Measurements from ENCODE around the gene KCNG3. TPM values are rescaled to one million over a fixed set of nuclear protein-coding genes. Genes with fewer than 3 reads are reported as not detected.
"Not testable (repeated sequence)": the region's sequence is repeated elsewhere in the genome, so short reads cannot be mapped to it uniquely, and the experiment has no call there.

The KCNG3 gene
- total RNA-seq, 2 experiments from 2014 or later: 0.04 to 0.12 TPM

DNA sequence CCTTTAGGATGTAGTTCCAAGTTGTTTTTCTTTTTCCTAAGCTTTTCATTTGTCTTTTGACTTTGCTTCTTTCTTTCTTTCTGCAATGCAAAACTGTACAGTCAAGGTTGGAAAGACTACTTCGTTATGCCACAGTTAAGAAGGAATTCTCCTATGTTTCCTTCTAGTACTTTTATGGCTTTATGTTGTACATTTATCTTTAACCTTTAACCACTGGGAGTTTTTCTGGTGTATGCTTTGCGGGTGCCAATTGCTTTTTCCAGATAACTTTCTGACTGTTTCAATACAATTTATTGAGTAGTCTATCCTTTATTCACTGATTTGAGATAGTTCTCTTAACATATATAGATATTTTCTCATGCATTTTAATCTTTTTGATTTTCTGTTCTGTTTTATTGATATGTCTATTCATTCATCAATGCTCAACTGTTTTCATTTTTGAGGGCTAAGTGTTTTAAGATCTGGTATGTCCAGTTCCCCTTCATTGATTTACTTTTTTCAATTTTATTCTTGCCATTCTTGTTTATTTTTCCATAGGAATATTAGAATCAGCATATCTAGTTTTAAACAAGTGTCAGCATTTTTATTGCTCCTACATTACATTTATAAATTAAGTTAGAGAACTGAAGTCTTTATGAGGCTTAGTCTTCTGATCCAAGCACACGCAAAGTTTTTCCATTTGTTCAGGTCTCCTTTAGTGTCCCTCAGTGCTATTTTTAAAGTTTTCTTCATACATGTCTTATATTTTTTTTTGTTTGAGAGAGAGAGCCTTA lies 82.9 kb downstream of the KCNG3 start:
- H3K36me3 Mint-ChIP-seq (ENCODE audit: low read depth): peaks cover 2% of the 10 kb centered on the region
- no peak overlapping the region for H3K4me3 Mint-ChIP-seq
- POLR2A ChIA-PET: no interaction called here
- CTCF ChIA-PET: interaction anchor here (1.3 kb wide), 1 partner anchor 10 kb away, joined by 4 read pairs; no protein-coding TSS in a partner anchor
- DNase-seq: no peak
- H3K4me1 Mint-ChIP-seq: no peaks in the 10 kb centered on the region
- peaks cover 22% of the 10 kb centered on the region for H3K9me3 Mint-ChIP-seq
- no peak overlapping the region for H3K27ac Mint-ChIP-seq
- H3K27me3 Mint-ChIP-seq: peaks cover 2% of the 10 kb centered on the region

DNA sequence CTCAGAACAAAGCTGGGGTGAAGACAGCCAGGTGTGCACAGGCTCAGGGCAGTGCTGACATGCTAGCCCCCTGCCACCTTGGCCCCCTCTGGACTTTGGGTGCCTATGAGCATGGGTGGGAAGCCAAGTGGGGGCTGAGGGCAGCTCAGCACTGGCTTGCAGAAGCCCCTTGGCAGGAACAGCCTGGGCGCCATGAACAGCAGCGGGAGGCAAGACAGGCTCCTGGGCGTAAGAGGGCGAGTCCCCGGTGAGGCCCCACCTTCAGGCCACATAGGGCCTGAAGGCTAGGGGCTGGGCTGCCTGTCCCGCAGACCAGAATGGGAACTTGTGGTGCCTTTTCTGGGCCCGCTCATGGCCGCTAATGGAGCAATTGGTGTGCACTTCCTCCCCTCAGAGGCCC lies 85.8 kb downstream of the KCNG3 start:
- CTCF ChIA-PET: interaction anchor here (1.2 kb wide), 1 partner anchor 14 kb away, joined by 3 read pairs; no protein-coding TSS in a partner anchor
- H3K27me3 Mint-ChIP-seq: no peaks in the 10 kb centered on the region

DNA sequence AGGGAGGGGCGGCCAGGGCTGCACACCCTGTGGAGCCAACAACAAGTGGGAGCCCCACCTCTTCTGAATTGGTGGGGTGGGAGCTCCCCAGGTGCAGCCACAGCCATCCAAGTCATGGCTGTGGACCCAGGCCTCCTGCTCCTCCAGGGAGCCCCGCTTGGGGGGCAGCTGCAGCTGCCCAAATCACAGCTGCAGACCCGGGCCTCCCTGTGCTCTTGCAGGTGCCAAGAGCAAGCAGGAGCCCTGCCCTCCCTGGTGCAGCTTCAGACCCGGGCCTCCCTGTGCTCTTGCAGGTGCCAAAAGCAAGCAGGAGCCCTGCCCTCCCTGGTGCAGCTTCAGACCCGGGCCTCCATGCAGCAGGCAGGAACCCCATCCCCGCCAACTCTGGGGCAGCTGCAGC lies 86.3 kb downstream of the KCNG3 start:
- ChIA-PET POLR2A (no interaction called here), CTCF (interaction anchor here (1.2 kb wide), 1 partner anchor 15 kb away, joined by 3 read pairs; no protein-coding TSS in a partner anchor)
- H3K36me3 Mint-ChIP-seq (ENCODE audit: low read depth): no peaks in the 10 kb centered on the region
- no peak for DNase-seq
- no peak overlapping the region for H3K27ac Mint-ChIP-seq
- H3K27me3 Mint-ChIP-seq: no peaks in the 10 kb centered on the region
- H3K9me3 Mint-ChIP-seq: no peaks in the 10 kb centered on the region
- no peaks in the 10 kb centered on the region for H3K4me1 Mint-ChIP-seq
- no peak overlapping the region for H3K4me3 Mint-ChIP-seq

More for the DNA sequence above, 85.8 kb downstream of the KCNG3 start:
- no peak overlapping the region for H3K27ac Mint-ChIP-seq
- H3K36me3 Mint-ChIP-seq (ENCODE audit: low read depth): no peaks in the 10 kb centered on the region
- POLR2A ChIA-PET: no interaction called here
- no peaks in the 10 kb centered on the region for H3K9me3 Mint-ChIP-seq
- no peak overlapping the region for H3K4me3 Mint-ChIP-seq
- no peak for DNase-seq
- no peaks in the 10 kb centered on the region for H3K4me1 Mint-ChIP-seq

DNA sequence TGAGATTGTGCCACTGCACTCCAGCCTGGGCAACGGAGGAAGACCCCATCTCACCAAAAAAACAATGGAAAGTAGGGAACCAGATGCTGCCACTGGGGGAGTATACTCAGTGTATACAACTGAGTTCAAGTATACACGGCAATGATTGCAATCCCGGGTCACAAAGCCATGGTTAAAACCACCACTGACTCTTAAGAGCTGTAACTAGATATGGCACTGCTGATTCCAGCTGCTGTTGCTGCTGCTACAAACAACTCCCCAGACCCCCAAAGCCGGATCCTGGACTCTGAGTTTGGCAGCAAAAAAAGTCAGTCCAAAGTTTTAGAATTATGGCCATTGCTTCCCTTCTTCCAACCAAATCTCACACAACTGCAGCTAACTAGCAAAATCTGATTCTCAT lies 89.1 kb downstream of the KCNG3 start:
- no peaks in the 10 kb centered on the region for H3K9me3 Mint-ChIP-seq
- peaks cover 2% of the 10 kb centered on the region for H3K27me3 Mint-ChIP-seq
- POLR2A ChIA-PET: no interaction called here
- CTCF ChIA-PET: interaction anchor here (0.8 to 1.0 kb wide), 2 partner anchors 11 to 558 kb away, joined by 3 to 4 read pairs; no protein-coding TSS in a partner anchor
- DNase-seq: no peak
- no peak overlapping the region for H3K4me3 Mint-ChIP-seq
- no peak overlapping the region for H3K27ac Mint-ChIP-seq
- H3K4me1 Mint-ChIP-seq: no peaks in the 10 kb centered on the region
- H3K36me3 Mint-ChIP-seq (ENCODE audit: low read depth): no peaks in the 10 kb centered on the region

DNA sequence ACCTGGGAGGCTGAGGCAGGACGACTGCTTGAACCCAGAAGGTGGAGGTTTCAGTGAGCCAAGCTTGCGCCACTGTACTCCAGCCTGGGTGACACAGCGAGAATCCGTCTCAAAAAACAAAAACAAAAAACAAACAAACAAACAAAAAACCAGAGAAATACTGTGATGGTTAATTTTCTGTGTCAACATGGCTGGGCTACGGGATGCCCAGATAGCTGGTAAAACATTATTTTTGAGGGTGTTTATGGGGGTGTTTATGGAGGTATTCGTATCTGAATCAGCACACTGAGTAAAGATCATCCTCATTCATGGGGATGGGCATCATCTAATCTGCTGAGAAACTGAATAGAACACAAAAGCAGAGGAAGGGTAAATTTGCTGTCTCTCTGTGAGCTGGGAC lies 92.0 kb downstream of the KCNG3 start:
- H3K4me3 Mint-ChIP-seq: no peak overlapping the region
- ChIA-PET CTCF (interaction anchor here (0.6 to 1.6 kb wide), 2 partner anchors 8 to 24 kb away, joined by 3 to 4 read pairs; no protein-coding TSS in a partner anchor), POLR2A (no interaction called here)
- no peaks in the 10 kb centered on the region for H3K9me3 Mint-ChIP-seq
- no peaks in the 10 kb centered on the region for H3K4me1 Mint-ChIP-seq
- H3K27me3 Mint-ChIP-seq: peaks cover 2% of the 10 kb centered on the region
- no peak overlapping the region for H3K27ac Mint-ChIP-seq
- no peak for DNase-seq
- H3K36me3 Mint-ChIP-seq (ENCODE audit: low read depth): no peaks in the 10 kb centered on the region

DNA sequence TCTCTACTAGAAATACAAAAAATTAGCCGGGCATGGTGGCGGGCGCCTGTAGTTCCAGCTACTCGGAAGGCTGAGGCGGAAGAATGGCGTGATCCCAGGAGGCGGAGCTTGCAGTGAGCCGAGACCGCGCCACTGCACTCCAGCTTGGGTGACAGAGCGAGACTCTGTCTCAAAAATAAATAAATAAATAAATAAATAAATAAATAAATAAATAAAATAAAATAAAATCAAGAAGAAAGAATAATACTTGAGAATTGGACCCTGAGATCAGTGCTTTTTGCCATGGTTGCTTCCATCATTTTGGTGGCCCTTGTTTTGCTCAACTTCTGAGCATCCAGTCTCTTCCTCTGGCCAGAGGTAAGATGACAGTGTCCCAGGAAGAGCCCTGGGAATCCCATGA lies 95.7 kb downstream of the KCNG3 start:
- CTCF ChIA-PET; H3K4me3 Mint-ChIP-seq; H3K9me3 Mint-ChIP-seq; DNase-seq; H3K27me3 Mint-ChIP-seq; H3K36me3 Mint-ChIP-seq (ENCODE audit: low read depth); H3K27ac Mint-ChIP-seq; POLR2A ChIA-PET; H3K4me1 Mint-ChIP-seq: not testable (repeated sequence)

DNA sequence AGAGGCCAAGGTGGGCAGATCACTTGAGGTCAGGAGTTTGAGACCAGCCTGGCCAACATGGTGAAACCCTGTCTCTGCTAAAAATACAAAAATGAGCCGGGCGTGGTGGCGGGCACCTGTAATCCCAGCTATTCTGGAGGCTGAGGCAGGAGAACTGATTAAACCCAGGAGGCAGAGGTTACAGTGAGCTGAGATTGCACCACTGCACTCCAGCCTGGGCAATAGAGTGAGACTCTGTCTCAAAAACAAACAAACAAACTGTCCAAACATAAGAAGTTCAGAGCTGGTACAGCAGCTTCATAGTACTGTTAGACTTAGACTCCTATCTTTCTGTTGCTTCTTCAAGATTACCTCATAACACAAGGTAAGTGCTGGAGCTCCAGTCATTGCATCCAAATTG lies 100.5 kb downstream of the KCNG3 start:
- POLR2A ChIA-PET; DNase-seq; H3K27me3 Mint-ChIP-seq; H3K36me3 Mint-ChIP-seq (ENCODE audit: low read depth); H3K9me3 Mint-ChIP-seq; H3K4me3 Mint-ChIP-seq; H3K4me1 Mint-ChIP-seq; H3K27ac Mint-ChIP-seq: not testable (repeated sequence)
- CTCF ChIA-PET: interaction anchor here (1.8 kb wide), 1 partner anchor 11 kb away, joined by 4 read pairs; no protein-coding TSS in a partner anchor

DNA sequence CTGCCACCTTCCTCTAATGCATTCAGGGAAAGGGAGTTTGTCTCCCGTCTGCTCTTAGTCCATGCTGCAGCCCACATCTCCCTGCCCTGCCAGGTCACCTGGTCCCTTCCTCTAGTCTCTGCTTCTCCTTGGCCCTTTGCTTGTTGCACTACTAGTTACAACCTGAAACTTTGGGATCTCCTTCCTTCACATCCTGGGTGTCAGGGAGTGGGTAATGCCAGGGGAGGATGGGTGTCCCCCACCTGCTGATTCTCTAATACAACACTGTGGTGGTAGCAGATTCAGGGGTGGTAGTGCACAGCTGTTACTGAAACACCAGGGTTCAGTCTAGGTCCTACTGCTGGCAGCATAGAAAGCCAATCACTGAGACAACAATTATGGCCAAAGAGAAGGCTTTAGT lies 101.6 kb downstream of the KCNG3 start:
- ChIA-PET CTCF (interaction anchor here (1.8 kb wide), 1 partner anchor 12 kb away, joined by 4 read pairs; no protein-coding TSS in a partner anchor), POLR2A (no interaction called here)
- Mint-ChIP-seq H3K27ac (no peak overlapping the region), H3K4me1 (no peaks in the 10 kb centered on the region), H3K4me3 (no peak overlapping the region), H3K27me3 (peaks cover 2% of the 10 kb centered on the region), H3K9me3 (peaks cover 2% of the 10 kb centered on the region), H3K36me3 (ENCODE audit: low read depth) (no peaks in the 10 kb centered on the region)
- no peak for DNase-seq

Other genes with a start within 250 kb of the KCNG3 start
- 10 to 100 TPM; 86.4 to 92.1 TPM for gene COX7A2L, start 132.8 kb downstream of the KCNG3 start, total RNA-seq
- gene MTA3, start 74.7 kb upstream of the KCNG3 start, total RNA-seq: 10 to 100 TPM; 34.5 to 36.5 TPM

All from activated CD4-positive, alpha-beta T cell treated with anti-CD3 and anti-CD28 coated beads, Interleukin-2, amount 10 ng/mL, durations not matched to agents 7 days and 5 days (primary cell).